HG02610 (cell line): ENCODE measurements around the gene SIGLEC10.
A peak's percentile ranks its signal among the peaks of the same experiment; 100 is the strongest.

Experiments used
- ATAC-seq: cut with Tn5 transposase; IDR thresholded peaks from one replicate; pipeline ENCODE4 v1.9.1; 2021; ENCODE audit warnings: mild to moderate bottlenecking, moderate library complexity; ENCODE audit not compliant: unreplicated experiment

The SIGLEC10 gene

GRCh38 chr19:51366389-51367254, 50.8 kb downstream of the SIGLEC10 start:
- peak; percentile 48 for ATAC-seq

- ATAC-seq: no peak
Observed at GRCh38 chr19:51365965-51366388, 51.5 kb downstream of the SIGLEC10 start, which contains the start of gene ETFB. Gene ETFB (minus strand): TSS chr19:51366388. CDS start chr19:51366326, 62 bp downstream.

GRCh38 chr19:51365211-51365964, 52.1 kb downstream of the SIGLEC10 start:
- ATAC-seq: no peak

- no peak for ATAC-seq
Observed at GRCh38 chr19:51364200-51365106, 53.0 kb downstream of the SIGLEC10 start.

GRCh38 chr19:51361239-51361638, 56.2 kb downstream of the SIGLEC10 start:
- no peak for ATAC-seq
